Stimulated activated CD4-positive, alpha-beta T cell treated with anti-CD3 and anti-CD28 coated beads, Interleukin-12 subunit alpha, Interleukin-12 subunit beta, amount 100 ng/mL, for 24 hours (primary cell): ENCODE results near the gene LHX4.

ENCODE experiments used
- DNase-seq, 2 experiments: peaks; one replicate each; pipeline ENCODE4 v3.0.0-alpha.2; 2020; ENCODE audit warnings: low read depth in 2 of 2

LHX4 gene

DNA sequence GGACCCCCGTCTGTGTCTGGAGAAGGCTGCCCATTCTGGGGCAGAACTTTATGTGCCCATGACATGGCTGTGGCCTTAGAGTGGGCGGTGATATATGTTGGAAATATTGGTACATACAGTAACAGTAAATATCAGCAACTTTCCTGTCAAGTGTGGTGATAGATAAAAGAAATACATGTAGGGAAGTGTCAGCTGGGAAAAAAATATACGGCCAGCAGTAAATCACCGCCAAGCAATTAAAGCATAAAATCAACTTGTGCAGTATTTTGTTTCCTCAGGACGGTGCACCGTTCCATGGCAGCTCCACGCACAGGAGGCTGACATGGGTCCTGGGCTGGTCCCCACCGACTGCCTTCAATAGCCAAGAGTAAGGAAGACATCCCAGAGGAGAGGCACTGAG lies 27.4 kb downstream of the LHX4 start:
- no peak for DNase-seq

DNA sequence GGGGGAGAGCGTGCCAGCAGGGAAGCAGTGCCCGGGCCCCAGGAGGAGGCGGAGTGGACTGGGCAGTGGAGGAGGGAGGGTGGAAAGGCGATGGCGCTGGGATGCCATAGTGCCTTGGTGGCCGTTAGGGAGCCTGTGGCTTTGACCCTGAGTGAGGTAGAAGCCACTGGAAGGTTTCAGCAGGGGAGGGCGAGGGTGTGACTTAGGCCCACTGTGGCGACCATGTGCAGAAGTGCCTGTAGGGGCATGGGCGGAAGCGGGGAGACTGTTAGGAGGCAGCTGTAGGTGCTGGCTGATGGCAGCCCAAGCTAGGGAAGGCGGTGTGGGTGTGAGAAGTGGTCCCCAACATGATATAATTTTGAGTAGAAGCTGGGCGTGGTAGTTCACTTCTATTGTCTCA lies 28.2 kb downstream of the LHX4 start:
- no peak for DNase-seq

DNA sequence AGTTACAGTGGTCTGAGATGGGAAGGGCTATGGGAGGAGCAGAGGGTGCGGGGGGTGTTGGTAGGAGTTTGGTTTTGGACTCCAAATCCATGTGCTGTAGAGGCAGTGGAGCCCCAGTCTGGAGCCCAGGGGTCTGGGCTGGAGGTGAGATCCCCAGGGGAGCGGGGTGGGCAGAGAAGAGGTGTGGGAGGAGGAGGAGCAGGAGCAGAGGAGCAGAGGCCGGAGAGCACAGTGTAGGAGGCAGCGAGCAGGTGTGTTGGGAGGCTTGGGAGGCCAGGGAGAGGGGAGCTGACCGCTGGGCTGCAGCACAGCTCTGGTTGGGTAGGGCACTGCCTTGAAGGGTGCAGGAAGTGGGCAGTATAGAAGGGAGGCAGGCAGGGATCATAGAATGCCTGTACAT lies 28.9 kb downstream of the LHX4 start:
- no peak for DNase-seq

DNA sequence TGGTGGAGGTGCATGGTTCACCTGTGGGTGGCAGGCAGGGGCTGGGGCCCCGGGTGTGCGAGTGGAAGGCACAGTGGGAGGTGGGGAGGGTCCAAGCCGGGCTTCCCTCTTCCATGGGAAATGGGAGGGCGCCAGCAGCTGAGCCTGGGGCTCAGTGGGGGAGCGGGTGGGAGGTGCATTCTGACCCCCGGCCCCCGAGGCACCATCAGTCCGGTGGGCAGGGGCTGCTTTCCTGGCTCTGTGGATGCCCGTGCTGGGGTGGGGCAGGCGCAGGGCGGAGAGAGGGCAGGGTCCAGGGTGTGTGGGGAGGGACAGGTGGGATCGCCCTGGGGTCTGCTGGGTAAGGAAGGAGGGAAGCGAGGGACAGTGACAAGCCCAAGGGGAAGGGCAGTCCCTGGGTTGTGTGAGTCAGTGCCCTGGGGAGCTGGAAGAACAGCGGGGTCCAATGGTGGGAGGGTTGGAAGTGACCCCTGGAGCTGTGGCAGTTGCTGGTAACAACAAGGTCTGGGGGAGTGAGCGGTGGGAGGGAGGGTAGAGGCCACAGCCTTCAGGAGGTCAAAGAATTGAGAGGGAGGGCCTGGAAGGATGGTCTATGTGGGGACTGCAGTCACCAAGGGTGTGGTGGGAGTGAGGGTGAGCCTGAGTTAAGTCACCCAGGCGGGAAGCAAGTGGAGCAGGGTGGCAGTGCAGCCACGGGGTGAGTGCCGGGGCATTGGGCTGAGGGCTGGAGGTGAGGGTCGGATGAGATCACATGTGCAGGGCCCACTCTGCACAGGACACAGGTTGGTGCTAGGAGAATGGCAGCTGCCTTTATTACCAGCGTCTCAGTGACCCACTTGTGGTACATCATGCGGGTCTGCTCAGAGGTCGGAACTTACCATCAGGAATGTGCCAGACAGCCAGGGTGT lies 29.6 kb downstream of the LHX4 start:
- DNase-seq = no peak

DNA sequence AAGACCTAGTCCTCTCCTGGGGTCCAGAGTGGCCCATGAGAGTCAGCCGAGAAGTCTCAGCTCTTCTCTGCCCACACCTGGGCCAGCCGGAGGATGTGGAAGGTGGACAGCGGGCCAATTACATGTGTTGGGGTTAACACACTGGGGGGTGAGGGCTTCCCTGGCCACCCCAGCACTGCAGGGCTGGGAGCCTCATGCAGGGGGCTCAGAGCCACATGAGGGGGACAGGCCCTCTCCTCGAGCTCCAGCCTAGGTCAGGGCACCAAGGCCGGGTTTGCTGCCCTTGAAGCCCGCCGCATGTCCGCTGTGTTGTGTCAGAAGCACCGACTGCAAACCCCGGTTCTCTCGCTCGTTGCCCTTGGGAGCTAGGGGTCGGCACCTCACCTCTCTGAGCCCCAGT lies 30.5 kb downstream of the LHX4 start:
- DNase-seq = no peak

DNA sequence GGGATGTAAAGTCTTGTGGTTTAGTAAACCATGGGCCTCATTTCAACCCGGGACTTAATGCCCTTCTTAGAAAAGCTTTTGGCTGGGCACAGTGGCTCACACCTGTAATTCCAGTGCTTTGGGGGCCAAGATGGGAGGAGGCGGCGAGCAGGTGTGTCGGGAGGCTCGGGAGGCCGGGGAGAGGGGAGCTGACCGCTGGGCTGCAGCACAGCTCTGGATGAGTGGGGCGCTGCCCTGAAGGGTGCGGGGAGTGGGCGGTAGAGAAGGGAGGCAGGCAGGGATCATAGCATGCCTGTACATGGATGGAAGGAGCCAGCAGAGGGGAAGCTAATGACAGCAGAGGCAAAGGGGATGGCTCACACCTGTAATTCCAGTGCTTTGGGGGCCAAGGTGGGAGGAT lies 31.0 kb downstream of the LHX4 start:
- no peak for DNase-seq

DNA sequence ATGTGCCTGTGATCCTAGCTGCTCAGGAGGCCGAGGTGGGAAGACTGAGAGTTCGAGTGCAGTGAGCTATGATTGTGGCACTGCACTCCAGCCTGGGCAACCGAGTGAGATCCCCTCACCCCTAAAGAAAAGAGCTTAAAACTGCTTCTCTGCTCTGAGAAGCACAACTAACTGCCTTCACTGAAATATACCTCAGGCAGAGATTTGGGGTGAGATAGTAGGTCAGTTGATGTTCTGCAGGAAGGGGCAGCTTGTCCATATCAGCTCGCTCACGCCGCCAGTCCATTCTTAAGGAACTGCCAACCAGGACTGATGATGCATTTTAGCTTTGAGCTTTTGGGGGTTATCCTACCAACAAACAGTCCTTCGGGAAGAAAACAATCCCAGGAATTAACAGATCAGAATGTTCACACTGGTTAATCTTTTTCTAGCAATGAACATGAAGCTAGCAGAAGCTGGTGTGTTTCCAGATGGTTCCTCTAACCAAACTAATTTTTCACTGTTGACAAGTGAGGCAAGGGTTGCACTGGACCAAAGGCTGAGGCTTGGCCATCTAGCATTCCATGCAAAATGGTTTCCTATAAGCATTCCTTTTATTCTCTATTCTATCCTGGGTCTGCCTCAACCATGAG lies 31.6 kb downstream of the LHX4 start:
- DNase-seq = no peak

DNA sequence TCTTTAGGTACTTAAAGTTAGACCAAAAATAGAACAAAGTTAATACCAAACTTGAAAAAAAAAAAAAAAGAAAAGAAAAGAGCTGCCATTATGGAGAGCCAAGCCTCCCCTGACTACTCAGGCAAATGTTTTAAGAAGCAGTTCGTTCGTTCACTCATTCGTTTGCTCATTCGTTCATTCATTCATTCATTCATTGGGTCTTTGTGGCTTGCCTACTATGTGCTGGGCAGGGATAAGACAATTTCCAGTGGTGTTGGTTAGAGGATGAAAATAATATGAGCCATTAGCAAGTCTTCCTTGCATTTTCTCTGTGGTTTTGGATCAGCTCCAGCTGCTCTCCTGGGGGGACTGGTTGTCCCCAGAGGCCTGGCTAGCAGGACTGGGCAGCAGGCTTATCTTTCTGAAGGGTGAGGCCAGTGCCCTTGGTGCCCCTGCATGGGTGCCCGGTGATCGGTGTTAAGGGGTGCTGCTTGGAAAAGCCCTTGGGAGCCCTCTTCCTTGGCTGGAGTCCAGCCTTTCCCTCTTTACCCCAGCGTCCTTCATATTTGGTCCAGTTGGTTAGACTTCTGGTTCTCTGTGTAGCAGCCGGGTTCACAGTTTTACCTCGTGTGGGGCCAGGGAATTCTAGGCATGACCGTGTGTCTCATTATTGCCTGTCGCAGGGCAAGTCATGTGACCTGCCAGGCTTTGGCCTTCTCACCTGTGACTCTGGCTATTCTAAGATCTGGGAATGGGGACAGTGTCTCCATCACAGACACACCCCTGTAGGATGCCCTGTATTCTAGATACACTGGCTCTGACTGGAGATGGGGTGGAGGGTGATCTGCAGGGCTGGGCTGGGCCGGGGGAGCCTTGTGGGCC lies 32.8 kb downstream of the LHX4 start:
- no peak for DNase-seq

DNA sequence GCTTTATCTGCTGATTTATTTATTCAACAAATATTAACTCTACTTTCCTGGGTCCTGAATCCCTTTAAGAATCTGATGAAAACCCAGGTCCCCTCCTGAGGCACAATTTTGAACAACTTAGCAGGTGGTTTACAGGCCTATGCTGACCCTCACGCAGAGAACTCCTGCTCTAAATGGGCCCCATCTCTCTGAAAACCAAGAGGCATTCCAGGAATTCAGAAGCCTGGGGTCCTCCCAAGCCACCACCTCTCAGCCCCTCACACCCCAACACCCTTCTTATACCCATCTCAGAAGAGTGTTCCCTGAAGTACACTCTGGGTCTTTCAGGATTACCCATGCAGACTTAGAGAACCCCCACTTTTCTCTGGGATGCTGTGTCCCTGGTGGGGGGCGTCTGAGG lies 34.5 kb downstream of the LHX4 start:
- DNase-seq = no peak

DNA sequence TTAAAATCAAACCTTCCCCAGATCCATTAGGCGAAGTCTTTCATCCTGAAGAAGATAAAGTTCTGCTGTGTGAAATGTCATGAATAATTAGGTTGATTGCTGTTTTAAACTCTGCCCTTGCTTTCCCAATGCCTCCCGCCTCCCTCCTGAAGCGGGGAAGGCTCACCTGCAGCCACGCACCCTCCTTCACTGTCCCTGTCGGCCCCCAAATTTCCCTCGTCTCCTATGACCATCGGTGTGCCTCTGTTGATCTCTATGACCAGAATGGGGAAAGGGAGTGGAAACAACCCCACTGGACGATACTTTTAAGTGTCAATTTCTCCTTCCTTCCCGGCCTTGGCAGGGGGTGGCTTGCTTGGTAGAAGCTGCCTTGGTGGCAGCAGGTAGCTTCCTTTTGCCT lies 35.1 kb downstream of the LHX4 start:
- no peak for DNase-seq

DNA sequence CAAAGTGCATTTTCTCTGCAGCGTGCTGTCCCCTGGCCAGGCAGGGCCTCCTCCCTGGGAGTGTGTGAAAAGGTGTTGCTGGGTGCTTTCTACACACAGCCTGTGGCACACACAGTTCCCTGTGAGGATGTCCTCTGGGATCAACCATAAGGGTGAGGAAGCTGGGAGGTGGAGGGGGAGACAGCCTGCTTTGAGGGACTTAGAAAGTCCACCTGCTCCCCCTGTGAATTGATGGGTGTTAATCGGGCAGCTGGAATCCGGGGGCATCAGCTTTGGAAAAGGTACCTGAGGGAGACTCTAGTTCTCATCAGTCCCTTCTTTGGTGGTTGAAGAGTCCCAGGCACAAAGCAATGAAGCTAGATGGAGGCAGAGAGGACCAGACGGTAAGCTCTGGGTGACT lies 35.8 kb downstream of the LHX4 start:
- DNase-seq = no peak

DNA sequence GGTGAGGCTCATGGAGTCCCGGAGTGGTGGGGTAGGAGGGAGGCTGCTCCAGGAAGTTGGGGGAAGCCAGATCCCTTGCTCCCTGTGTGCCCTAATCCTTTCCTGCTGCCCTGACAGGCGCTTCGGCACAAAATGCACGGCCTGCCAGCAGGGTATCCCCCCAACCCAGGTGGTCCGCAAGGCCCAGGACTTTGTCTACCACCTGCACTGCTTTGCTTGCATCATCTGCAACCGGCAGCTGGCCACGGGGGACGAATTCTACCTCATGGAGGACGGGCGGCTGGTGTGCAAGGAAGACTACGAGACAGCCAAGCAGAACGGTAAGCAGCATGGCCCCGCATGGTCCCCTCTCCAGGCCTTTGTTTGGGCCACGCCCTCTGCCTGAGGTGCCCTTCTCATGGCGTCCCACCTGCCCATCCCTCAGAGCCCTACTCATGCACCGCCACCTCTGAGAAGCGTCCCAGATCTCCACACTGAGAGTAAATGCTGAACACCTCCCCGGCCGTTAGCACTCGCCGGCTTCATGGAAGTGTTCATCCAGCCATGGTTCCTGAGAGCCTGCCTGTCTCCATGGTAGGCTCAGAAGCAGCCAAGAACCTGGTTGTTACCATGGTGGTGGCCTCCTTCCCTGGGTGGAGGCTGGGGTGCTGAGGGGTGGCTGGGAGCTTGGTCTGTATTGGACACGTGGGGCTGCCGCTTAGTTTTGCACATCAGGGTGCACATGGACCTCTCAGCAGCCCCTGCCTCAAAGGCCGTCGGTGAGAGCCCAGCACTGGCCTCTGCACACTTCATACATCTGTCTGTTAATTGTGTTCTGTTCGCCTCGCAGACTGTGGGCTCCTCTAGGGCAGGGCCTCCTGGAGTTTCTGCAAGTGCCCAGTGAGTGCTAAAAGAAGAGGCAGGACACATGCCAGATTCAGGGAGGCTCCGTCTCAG lies 36.5 kb downstream of the LHX4 start:
- DNase-seq = no peak

DNA sequence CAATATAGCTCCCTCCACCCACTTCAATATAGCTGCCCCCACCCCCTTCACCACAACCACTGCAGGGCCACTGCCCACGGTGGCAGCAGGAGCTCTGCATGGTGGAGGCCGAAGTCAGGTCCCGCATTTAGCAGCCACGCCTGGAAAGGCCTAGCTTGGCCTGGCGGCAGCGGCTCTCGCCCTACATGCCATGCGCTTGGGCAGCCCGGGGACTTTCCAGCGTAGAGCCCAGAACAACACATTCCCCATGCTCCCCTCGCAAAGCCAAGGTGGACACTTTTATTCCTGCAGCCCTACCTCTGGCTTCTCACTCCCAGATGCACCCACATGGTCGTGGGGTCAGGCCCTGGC lies 37.1 kb downstream of the LHX4 start:
- DNase-seq = no peak

DNA sequence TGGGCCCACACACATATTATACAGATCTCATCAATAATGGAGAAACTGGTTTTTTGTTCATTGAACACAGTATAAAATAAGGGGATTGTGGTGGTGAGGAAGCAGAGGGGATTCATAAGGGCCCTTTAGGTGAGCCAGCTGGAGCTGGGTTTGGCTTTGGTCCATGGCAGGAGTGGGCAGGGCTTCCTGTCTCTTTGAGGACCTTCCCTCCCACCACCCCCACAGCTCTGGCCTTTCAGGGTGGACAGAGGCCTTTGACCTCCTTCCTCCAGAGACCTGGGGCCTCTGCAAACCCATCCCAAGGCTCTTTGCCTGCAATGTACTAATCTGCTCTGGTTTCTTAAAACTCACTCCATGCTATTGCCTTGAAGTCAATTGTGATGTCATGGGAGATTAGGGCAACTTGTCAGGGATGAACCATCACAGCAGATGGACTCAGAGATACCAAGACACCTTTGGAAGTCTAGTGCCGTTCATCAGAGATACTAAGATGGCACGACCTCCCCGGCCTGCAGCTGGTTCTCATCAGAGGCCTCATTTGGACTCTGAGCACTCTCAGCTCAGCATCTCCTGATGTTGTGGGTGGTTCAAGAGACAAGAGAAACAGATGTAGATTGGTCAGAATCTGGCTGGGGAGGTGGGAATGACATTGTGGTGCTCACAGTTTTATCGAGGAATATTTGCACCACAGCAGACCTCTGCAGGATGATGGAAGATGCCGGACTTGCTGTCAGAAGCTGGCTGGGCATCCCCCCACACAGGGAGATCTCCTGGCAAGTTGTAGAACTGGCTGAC lies 37.9 kb downstream of the LHX4 start:
- no peak for DNase-seq

DNA sequence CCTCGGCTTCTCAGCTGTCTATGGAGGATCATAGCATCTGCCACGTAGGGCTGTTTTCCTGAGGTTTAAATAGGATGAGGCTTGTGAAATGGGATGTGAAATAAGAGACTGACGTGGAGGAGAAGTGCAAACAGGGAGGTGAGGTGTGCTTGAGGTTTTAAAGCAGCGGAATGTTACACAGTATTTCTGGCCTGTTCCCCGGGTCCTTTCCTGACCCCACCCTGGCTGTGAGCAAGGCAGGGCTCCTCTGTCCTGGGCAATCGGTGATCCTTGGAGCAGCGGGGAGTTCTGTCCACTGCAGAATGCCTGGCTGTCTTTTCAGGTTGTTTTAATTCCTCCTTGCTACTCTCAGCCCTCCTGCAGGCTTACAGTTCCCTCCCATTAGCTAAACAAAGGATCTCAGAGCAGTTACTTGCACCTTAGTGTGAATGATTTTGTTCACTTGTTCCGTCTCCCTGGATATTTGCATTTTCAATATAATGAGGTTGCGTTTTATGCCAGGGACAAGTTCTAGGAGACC lies 38.6 kb downstream of the LHX4 start:
- no peak for DNase-seq

DNA sequence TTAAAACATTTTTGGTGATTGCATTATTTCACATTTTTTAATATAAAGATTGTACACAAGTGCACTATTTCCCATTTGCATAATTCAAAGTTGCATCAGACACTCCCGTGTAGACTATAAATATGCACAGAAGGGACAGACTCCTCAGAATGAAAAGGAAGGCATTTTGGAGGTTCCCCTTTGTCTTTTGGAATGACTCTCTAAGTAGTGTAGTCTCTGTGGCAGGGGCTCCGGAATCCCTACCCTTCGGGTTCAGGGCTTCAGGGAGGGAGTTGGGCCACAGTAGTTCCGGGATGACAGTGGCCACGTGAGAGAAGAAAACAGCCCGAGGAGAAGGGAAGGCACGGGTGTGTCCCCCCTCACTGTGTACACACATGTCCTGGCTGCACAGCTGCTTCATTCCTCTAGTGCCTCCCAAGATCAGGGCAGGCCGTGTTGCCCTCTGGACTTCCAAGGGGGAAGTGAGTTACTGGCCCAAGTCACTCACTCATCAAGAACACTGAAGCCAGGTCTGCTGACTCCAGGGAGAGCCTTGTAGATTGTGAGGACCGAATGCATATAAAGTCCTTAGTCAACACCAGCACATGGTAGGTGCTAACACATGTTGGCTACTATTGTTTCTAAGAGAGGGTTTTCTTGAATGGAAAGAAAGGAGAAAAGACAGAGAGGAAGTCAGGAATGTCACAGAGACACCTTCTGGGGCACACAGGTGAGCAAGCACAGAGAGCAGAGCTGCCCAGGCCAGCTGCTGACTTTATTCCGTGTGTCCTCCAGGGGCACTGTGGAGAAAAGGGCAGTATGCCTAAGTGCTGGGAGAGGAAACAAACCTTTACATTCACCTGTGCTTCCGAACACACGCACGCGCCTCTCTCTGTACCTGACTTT lies 39.8 kb downstream of the LHX4 start:
- no peak for DNase-seq

DNA sequence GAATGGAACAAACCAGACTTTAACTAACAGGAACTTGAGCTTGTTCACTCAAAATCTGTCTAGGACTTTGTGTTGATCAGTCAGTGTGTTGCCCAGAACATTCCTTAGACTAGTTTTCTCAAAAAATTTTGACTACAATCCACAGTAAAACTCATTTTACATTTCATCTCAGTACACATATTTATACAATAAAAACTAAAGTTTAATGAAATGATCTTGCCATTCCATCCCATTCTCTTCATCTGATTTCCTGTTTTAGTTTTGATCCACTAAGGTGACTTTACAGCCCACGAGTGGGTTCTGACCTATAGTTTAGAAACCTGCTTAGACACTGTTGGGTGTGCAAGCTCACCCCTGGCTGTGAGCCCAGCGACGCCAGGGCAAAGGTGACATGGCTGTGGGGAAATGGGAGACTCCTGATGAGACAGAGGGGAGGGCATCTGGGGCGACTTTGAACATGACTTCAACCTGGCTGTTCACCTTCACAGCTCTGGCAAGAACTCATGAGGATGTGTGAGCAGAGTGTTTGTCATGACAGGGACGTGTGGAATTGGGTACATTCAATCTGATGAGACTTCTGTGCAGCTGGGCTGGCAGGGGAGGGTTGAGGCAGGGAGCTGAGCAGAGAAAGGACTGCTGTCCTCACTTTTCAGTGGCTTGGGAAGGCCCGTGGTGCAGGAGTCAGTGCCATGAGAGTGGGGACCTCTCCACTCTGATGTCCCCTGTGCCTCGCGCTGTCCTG lies 40.6 kb downstream of the LHX4 start:
- DNase-seq = no peak
